ENCODE measurements around the gene MCUB. TPM values are rescaled to one million over a fixed set of nuclear protein-coding genes. Genes with fewer than 3 reads are reported as not detected.
A peak's percentile ranks its signal among the peaks of the same experiment; 100 is the strongest.

MCUB gene
- total RNA-seq, 1 donor from 2014 or later: 7.2 TPM

- Mint-ChIP-seq H3K4me1 (ENCODE audit: low read depth) (peaks cover 10% of the 10 kb centered on the region), H3K27ac (ENCODE audit: unreplicated experiment) (no peak overlapping the region), H3K4me3 (ENCODE audit: unreplicated experiment) (no peak overlapping the region), H3K36me3 (ENCODE audit: low read depth) (no peaks in the 10 kb centered on the region), H3K9me3 (ENCODE audit: low read depth) (no peaks in the 10 kb centered on the region), H3K27me3 (ENCODE audit: low read depth) (no peaks in the 10 kb centered on the region)
- no peak for DNase-seq (ENCODE audit: low spot score)
- no peak for TF ChIP-seq CTCF (IDR thresholded peaks at IDR 0.05)
Observed at GRCh38 chr4:109562457-109563239, 2.6 kb downstream of the MCUB start.

GRCh38 chr4:109571494-109571893 is 11.4 kb downstream of the MCUB start:
- H3K4me3 Mint-ChIP-seq (ENCODE audit: unreplicated experiment): no peak overlapping the region
- no peaks in the 10 kb centered on the region for H3K4me1 Mint-ChIP-seq (ENCODE audit: low read depth)
- DNase-seq (ENCODE audit: low spot score): no peak
- H3K27me3 Mint-ChIP-seq (ENCODE audit: low read depth): no peaks in the 10 kb centered on the region
- no peak overlapping the region for H3K27ac Mint-ChIP-seq (ENCODE audit: unreplicated experiment)
- H3K36me3 Mint-ChIP-seq (ENCODE audit: low read depth): no peaks in the 10 kb centered on the region
- TF ChIP-seq CTCF (IDR thresholded peaks at IDR 0.05): no peak
- H3K9me3 Mint-ChIP-seq (ENCODE audit: low read depth): no peaks in the 10 kb centered on the region

DNA sequence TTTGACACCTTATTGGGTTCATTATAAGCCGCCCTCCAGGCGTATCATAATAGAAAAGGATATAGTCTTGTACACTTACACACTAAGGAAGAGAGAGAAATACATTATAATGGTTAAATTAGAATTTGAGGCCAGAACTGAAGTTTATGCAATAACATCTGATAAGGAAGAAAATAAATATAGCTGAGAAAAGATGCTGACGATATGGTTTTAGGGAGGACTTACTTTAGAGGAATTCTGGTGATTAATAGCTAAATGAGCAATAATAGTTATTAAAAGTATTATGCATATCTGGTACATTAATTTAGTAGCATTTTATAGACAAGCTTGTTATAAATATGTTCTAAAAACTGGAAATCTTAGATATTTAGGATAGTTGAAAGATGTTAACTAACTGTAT is 12.1 kb downstream of the MCUB start:
- H3K9me3 Mint-ChIP-seq (ENCODE audit: low read depth): no peaks in the 10 kb centered on the region
- no peak for TF ChIP-seq CTCF (IDR thresholded peaks at IDR 0.05)
- no peaks in the 10 kb centered on the region for H3K4me1 Mint-ChIP-seq (ENCODE audit: low read depth)
- H3K36me3 Mint-ChIP-seq (ENCODE audit: low read depth): no peaks in the 10 kb centered on the region
- H3K27ac Mint-ChIP-seq (ENCODE audit: unreplicated experiment): no peak overlapping the region
- no peak overlapping the region for H3K4me3 Mint-ChIP-seq (ENCODE audit: unreplicated experiment)
- no peak for DNase-seq (ENCODE audit: low spot score)
- H3K27me3 Mint-ChIP-seq (ENCODE audit: low read depth): no peaks in the 10 kb centered on the region

GRCh38 chr4:109574443-109574850 is 14.4 kb downstream of the MCUB start:
- TF ChIP-seq CTCF (IDR thresholded peaks at IDR 0.05): peak; percentile 57
- H3K27ac Mint-ChIP-seq (ENCODE audit: unreplicated experiment): no peak overlapping the region
- no peaks in the 10 kb centered on the region for H3K9me3 Mint-ChIP-seq (ENCODE audit: low read depth)
- H3K4me3 Mint-ChIP-seq (ENCODE audit: unreplicated experiment): no peak overlapping the region
- no peak for DNase-seq (ENCODE audit: low spot score)
- H3K36me3 Mint-ChIP-seq (ENCODE audit: low read depth): no peaks in the 10 kb centered on the region
- H3K4me1 Mint-ChIP-seq (ENCODE audit: low read depth): no peaks in the 10 kb centered on the region
- no peaks in the 10 kb centered on the region for H3K27me3 Mint-ChIP-seq (ENCODE audit: low read depth)

- no peak for TF ChIP-seq CTCF (IDR thresholded peaks at IDR 0.05)
- Mint-ChIP-seq H3K36me3 (ENCODE audit: low read depth) (no peaks in the 10 kb centered on the region), H3K4me3 (ENCODE audit: unreplicated experiment) (no peak overlapping the region), H3K4me1 (ENCODE audit: low read depth) (no peaks in the 10 kb centered on the region), H3K9me3 (ENCODE audit: low read depth) (no peaks in the 10 kb centered on the region), H3K27ac (ENCODE audit: unreplicated experiment) (no peak overlapping the region), H3K27me3 (ENCODE audit: low read depth) (no peaks in the 10 kb centered on the region)
- no peak for DNase-seq (ENCODE audit: low spot score)
Observed at GRCh38 chr4:109574931-109575804, 15.1 kb downstream of the MCUB start.
